HepG2 (cell line): Measurements from ENCODE around the gene CBLB. TPM values are rescaled to one million over a fixed set of nuclear protein-coding genes. Genes with fewer than 3 reads are reported as not detected.

Experiments used
- ATAC-seq: fragments of 200-7000 bp; cut with Tn5 transposase; 3 replicates; pipeline ENCODE4 v1.9.1; 2020; ENCODE audit warnings: mild to moderate bottlenecking, moderate library complexity
- BruUV-seq: library from RNA; stranded (reverse); fragments of 400-500 nt; replicated peaks from 2 replicates; lab custom pipeline; 2021; lab: Mats Ljungman, UMichigan
- CTCF ChIA-PET: fragments of 300-600 bp; formaldehyde crosslinking; extraction: SDS; loops from one replicate; lab custom pipeline; 2021; ENCODE audit warnings: low total read pairs, inconsistent platforms, low intra/inter-chr PET ratio; lab: Yijun Ruan, JAX
- POLR2A ChIA-PET: fragments of 350-600 bp; sonication (Branson Sonifier 250); formaldehyde crosslinking; loops from one replicate; lab custom pipeline; 2020; ENCODE audit warnings: antibody characterized with exemption, inconsistent platforms; lab: Yijun Ruan, JAX
- DNase-seq: peaks from one replicate; pipeline ENCODE4 v3.0.0-alpha.2; 2015; ENCODE audit warnings: low spot score
- FAIRE-seq: peaks from 3 replicates; lab custom pipeline; 2011; peaks lifted over from hg19 to GRCh38; lab: Jason Lieb, UNC
- H2AFZ ChIP-seq: one replicate; pipeline ENCODE4 v1.6.1; 2011; ENCODE audit warnings: low read length, inconsistent platforms
- H3K27ac ChIP-seq: fragments of 300-600 bp; 3 replicates; pipeline ENCODE4 v1.8.0; 2011; ENCODE audit warnings: mixed run types, mild to moderate bottlenecking, mixed read lengths, low read length, inconsistent platforms; ENCODE audit not compliant: insufficient read depth; ENCODE audit errors: extremely low read length
- H3K27me3 ChIP-seq, 2 experiments: fragments of 200-600 bp in 1 of 2; 2 replicates in 1 of 2; 3 replicates in 1 of 2; pipeline versions ENCODE4 v1.6.0 to v1.8.0; 2011; ENCODE audit warnings: low read length in 2 of 2, mild to moderate bottlenecking in 2 of 2, moderate library complexity in 2 of 2, inconsistent platforms in 1 of 2; ENCODE audit not compliant: insufficient read depth in 2 of 2, control insufficient read depth in 1 of 2
- H3K36me3 ChIP-seq, 2 experiments: fragments of 200-600 bp in 1 of 2; replicated peaks in 1 of 2; 2 replicates in 1 of 2; 3 replicates in 1 of 2; pipeline versions ENCODE4 v1.5.1 to v1.8.0; 2011; ENCODE audit warnings: low read length in 2 of 2, inconsistent platforms in 1 of 2; ENCODE audit not compliant: insufficient read depth in 2 of 2, control insufficient read depth in 1 of 2
- H3K4me1 ChIP-seq: 2 replicates; pipeline ENCODE4 v1.5.1; 2012; ENCODE audit warnings: low read length, inconsistent platforms; ENCODE audit not compliant: insufficient read depth
- H3K4me2 ChIP-seq: 2 replicates; pipeline ENCODE4 v1.6.0; 2011; ENCODE audit warnings: low read depth, low read length, inconsistent platforms
- H3K4me3 ChIP-seq, 3 experiments: fragments of 200-600 bp in 1 of 3; sonication (generic), shearing (Covaris generic) in 1 of 3; replicated peaks in 1 of 3; 2 replicates each; pipeline ENCODE4 v1.5.1; 2011 to 2016; ENCODE audit warnings: low read length in 3 of 3, inconsistent platforms in 2 of 3, low read depth in 2 of 3, mild to moderate bottlenecking in 2 of 3, control low read depth in 1 of 3, mixed read lengths in 1 of 3; ENCODE audit not compliant: insufficient read depth in 1 of 3
- H3K79me2 ChIP-seq: one replicate; pipeline ENCODE4 v1.6.1; 2011; ENCODE audit warnings: low read length, inconsistent platforms; ENCODE audit not compliant: insufficient read depth
- H3K9ac ChIP-seq: 2 replicates; pipeline ENCODE4 v1.6.0; 2011; ENCODE audit warnings: mild to moderate bottlenecking, low read depth, low read length, inconsistent platforms; ENCODE audit not compliant: insufficient read depth
- H3K9me3 ChIP-seq: 2 replicates; pipeline ENCODE4 v1.5.1; 2012; ENCODE audit warnings: mild to moderate bottlenecking, low read length
- H4K20me1 ChIP-seq: 2 replicates; pipeline ENCODE4 v1.6.0; 2011; ENCODE audit warnings: inconsistent platforms, mild to moderate bottlenecking, low read length, moderate library complexity; ENCODE audit not compliant: insufficient read depth
- AGO2 ChIP-seq: fragments of 200-400 bp; formaldehyde crosslinking; optimal IDR thresholded peaks from 2 replicates; pipeline ENCODE3; 2017; ENCODE audit warnings: mild to moderate bottlenecking, low read depth, low read length, moderate library complexity
- EZH2 ChIP-seq: conservative IDR thresholded peaks from 2 replicates; pipeline ENCODE4 v1.6.1; 2012; ENCODE audit warnings: mild to moderate bottlenecking, low read depth, low read length, moderate library complexity
- JUN ChIP-seq: sonication (generic); formaldehyde crosslinking; IDR thresholded peaks from 2 replicates; pipeline ENCODE4 v1.4.0; 2020; ENCODE audit warnings: mild to moderate bottlenecking, missing genetic modification reagents
- KDM6A ChIP-seq: IDR thresholded peaks from 2 replicates; pipeline ENCODE4 v1.6.1; 2016; ENCODE audit warnings: low read depth
- MAFF ChIP-seq: IDR thresholded peaks from 2 replicates; pipeline ENCODE4 v1.6.1; 2011; ENCODE audit warnings: low read depth, low read length, improper control_type of control experiment
- MAFK ChIP-seq, 2 experiments: IDR thresholded peaks in 1 of 2; conservative IDR thresholded peaks in 1 of 2; 2 replicates each; pipeline ENCODE4 v1.6.1; 2011; ENCODE audit warnings: improper control_type of control experiment in 2 of 2, low read length in 2 of 2
- NFYC ChIP-seq: IDR thresholded peaks from 2 replicates; pipeline ENCODE4 v1.6.1; 2016; ENCODE audit warnings: missing genetic modification reagents, missing compliant biosample characterization
- SMAD3 ChIP-seq: sonication (generic); formaldehyde crosslinking; IDR thresholded peaks from 2 replicates; pipeline ENCODE4 v1.4.0; 2020; ENCODE audit warnings: missing genetic modification reagents
- SP4 ChIP-seq: sonication (generic); formaldehyde crosslinking; IDR thresholded peaks from 2 replicates; pipeline ENCODE4 v1.8.1; 2023; ENCODE audit warnings: mild to moderate bottlenecking, missing genetic modification reagents
- TRAFD1 ChIP-seq: sonication (generic); formaldehyde crosslinking; IDR thresholded peaks from 2 replicates; pipeline ENCODE4 v1.5.1; 2020; ENCODE audit warnings: missing genetic modification reagents, mild to moderate bottlenecking, borderline replicate concordance
- ZNF296 ChIP-seq: sonication (generic); formaldehyde crosslinking; conservative IDR thresholded peaks from 2 replicates; pipeline ENCODE4 v1.5.0; 2020; ENCODE audit warnings: mild to moderate bottlenecking, missing genetic modification reagents
- ZNF44 ChIP-seq: sonication (generic); formaldehyde crosslinking; IDR thresholded peaks from 2 replicates; pipeline ENCODE4 v1.5.1; 2020; ENCODE audit warnings: mild to moderate bottlenecking, missing genetic modification reagents
- ZNF446 ChIP-seq: sonication (generic); formaldehyde crosslinking; IDR thresholded peaks from 2 replicates; pipeline ENCODE4 v1.5.0; 2020; ENCODE audit warnings: mild to moderate bottlenecking, missing genetic modification reagents
- ZNF75D ChIP-seq: sonication (generic); formaldehyde crosslinking; IDR thresholded peaks from 2 replicates; pipeline ENCODE4 v1.8.1; 2023; ENCODE audit warnings: missing genetic modification reagents, mild to moderate bottlenecking, borderline replicate concordance
- WGBS: methylation state at CpG from one replicate; pipeline ENCODE4 v1.1.6; 2017; ENCODE audit warnings: low lambda C conversion rate; 5-methylcytosine and 5-hydroxymethylcytosine counted together
- in situ Hi-C: cut with HindIII; loops from 2 replicates; pipeline ENCODE4 v1.10.0; 2017; ENCODE audit warnings: low pct_unique_long_range_greater_than_20kb; ENCODE audit not compliant: extremely low pct_ligation_motif_present
- intact Hi-C: fragments of 100-400 bp; cut with micrococcal nuclease; formaldehyde crosslinking; loops from one replicate; pipeline ENCODE4 v1.10.0; 2022; ENCODE audit not compliant: unreplicated experiment
- polyA plus RNA-seq, 8 experiments: library from polyadenylated mRNA; depleted of rRNA in 3 of 8; stranded (reverse) in 7 of 8; unstranded in 1 of 8; fragments of >200 nt; fragmentation: Illumina TruSeq in 4 of 8; extraction: Trizol in 4 of 8; gene quantifications; 2 replicates each; pipeline versions ENCODE4 v1.2.1 to v1.2.3, GENCODE V29; 2011 to 2016; ENCODE audit warnings: low read depth in 4 of 8, missing spikeins in 1 of 8, mixed read lengths in 1 of 8; ENCODE audit not compliant: insufficient read depth in 1 of 8
- total RNA-seq, 5 experiments: library from RNA; depleted of rRNA; stranded (reverse); fragments of >200 nt; fragmentation: Illumina TruSeq; extraction: Trizol; gene quantifications; 2 replicates each; pipeline ENCODE4 v1.2.3, GENCODE V29; 2016; ENCODE audit warnings: low read depth in 1 of 5
- TF ChIP-seq, protein P1 (sequence below): fragments of 450-650 bp; IDR thresholded peaks from 2 replicates; pipeline ENCODE4 v1.6.1; 2017; ENCODE audit warnings: mild to moderate bottlenecking

The CBLB gene
- total and polyA plus RNA-seq, 2 of the 13 experiments (the other 11 are each of a cell fraction or from before 2014, with no cell fraction given), result 9.8 to 16.4 TPM

DNA sequence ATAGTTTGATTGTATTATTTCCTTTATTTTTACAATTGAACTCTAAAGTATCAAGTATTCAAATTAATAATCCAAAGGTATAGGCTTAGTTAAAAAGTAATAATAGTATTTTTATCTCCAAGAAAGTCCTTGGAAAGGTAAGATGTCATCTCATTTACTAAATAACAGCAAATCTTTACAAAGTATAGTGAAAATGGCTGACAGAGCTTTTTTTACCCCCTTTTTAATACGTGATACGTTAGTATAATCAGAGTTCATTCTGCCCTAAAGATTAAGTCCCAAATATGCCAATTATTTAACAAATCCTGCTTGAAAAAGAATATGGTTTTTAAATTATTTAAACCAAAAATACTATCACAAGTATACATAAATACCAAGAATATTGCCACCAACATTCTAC, 12.2 kb downstream of the CBLB start:
- H3K36me3 ChIP-seq, result peaks cover 1 to 25% of the 10 kb centered on the region in 2 experiments; a peak in 3 of 5 replicates
- peaks cover 25% of the 10 kb centered on the region for H4K20me1 ChIP-seq
- ChIA-PET CTCF (no interaction called here), POLR2A (no interaction called here)
- no peak overlapping the region for H3K4me2 ChIP-seq
- ATAC-seq (no peak), DNase-seq (no peak), FAIRE-seq (no peak)
- 96% methylated on average over 2 of the region's 2 CpGs for WGBS
- intact Hi-C loops (no loop called here), in situ Hi-C loops (no loop called here)
- TF ChIP-seq SP4 (CRISPR knock-in tag) (no peak), ZNF75D (CRISPR knock-in tag) (no peak), EZH2 (no peak), ZNF296 (CRISPR knock-in tag) (no peak), ZNF44 (CRISPR knock-in tag) (no peak), MAFF (peak; percentile 46; the same call in 1 of the 2 replicates), MAFK (conservative IDR thresholded peaks at IDR 0.05 in 1 of 2, IDR thresholded peaks at IDR 0.05 in 1 of 2; ENCODE audit: low read length in 2 of 2) (peak; percentile 47 to 66)
- H3K27me3 ChIP-seq, result no peaks in the 10 kb centered on the region
- peaks cover 29% of the 10 kb centered on the region for H3K79me2 ChIP-seq
- no peak overlapping the region for H3K27ac ChIP-seq
- H3K4me1 ChIP-seq, result no peaks in the 10 kb centered on the region
- no peak overlapping the region for H2AFZ ChIP-seq
- no TSS peak for BruUV-seq
- H3K4me3 ChIP-seq, result no peak overlapping the region
- no peak overlapping the region for H3K9ac ChIP-seq
- H3K9me3 ChIP-seq, result no peaks in the 10 kb centered on the region

GRCh38 chr3:105853801-105854432, 14.9 kb downstream of the CBLB start:
- no peak for FAIRE-seq
- Histone ChIP-seq H3K79me2 (peaks cover 15% of the 10 kb centered on the region), H3K4me2 (no peak overlapping the region), H2AFZ (no peak overlapping the region), H3K4me1 (no peaks in the 10 kb centered on the region), H3K4me3 (no peak overlapping the region), H3K9ac (no peak overlapping the region), H3K9me3 (no peaks in the 10 kb centered on the region), H3K36me3 (peaks cover 2 to 28% of the 10 kb centered on the region in 2 experiments; a peak in 4 of 5 replicates), H4K20me1 (peaks cover 22% of the 10 kb centered on the region), H3K27ac (no peak overlapping the region), H3K27me3 (no peaks in the 10 kb centered on the region)
- 98% methylated on average over 7 of the region's 7 CpGs for WGBS
- in situ Hi-C loops, result no loop called here
- CTCF ChIA-PET, result no interaction called here
- no TSS peak for BruUV-seq
- intact Hi-C loops, result no loop called here
- DNase-seq, result no peak
- POLR2A ChIA-PET, result no interaction called here
- no peak for ATAC-seq
- no peak for TF ChIP-seq SMAD3
- TF ChIP-seq JUN, result no peak
- no peak for TF ChIP-seq ZNF446
- TF ChIP-seq ZNF44 (CRISPR knock-in tag), result no peak
- no peak for TF ChIP-seq TRAFD1 (CRISPR knock-in tag)
- TF ChIP-seq NFYC (CRISPR knock-in tag), result no peak
- TF ChIP-seq KDM6A (CRISPR knock-in tag), result no peak
- no peak for TF ChIP-seq AGO2
- TF ChIP-seq, protein P1, sequence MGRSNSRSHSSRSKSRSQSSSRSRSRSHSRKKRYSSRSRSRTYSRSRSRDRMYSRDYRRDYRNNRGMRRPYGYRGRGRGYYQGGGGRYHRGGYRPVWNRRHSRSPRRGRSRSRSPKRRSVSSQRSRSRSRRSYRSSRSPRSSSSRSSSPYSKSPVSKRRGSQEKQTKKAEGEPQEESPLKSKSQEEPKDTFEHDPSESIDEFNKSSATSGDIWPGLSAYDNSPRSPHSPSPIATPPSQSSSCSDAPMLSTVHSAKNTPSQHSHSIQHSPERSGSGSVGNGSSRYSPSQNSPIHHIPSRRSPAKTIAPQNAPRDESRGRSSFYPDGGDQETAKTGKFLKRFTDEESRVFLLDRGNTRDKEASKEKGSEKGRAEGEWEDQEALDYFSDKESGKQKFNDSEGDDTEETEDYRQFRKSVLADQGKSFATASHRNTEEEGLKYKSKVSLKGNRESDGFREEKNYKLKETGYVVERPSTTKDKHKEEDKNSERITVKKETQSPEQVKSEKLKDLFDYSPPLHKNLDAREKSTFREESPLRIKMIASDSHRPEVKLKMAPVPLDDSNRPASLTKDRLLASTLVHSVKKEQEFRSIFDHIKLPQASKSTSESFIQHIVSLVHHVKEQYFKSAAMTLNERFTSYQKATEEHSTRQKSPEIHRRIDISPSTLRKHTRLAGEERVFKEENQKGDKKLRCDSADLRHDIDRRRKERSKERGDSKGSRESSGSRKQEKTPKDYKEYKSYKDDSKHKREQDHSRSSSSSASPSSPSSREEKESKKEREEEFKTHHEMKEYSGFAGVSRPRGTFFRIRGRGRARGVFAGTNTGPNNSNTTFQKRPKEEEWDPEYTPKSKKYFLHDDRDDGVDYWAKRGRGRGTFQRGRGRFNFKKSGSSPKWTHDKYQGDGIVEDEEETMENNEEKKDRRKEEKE, result no peak
